ENCODE measurements around the gene WDFY4.

WDFY4 gene

GRCh38 chr10:49008505-49009198 lies 324.0 kb downstream of the WDFY4 start:
- H3K4me3 Mint-ChIP-seq = no peak overlapping the region
- H3K27ac Mint-ChIP-seq = peak overlapping the region; percentile 5
- H3K4me1 Mint-ChIP-seq (ENCODE audit: low read depth) = peaks cover 40% of the 10 kb centered on the region
- intact Hi-C loops (cut with micrococcal nuclease) = no loop called here
- peaks cover 3% of the 10 kb centered on the region for H3K27me3 Mint-ChIP-seq
- H3K9me3 Mint-ChIP-seq = no peaks in the 10 kb centered on the region
- H3K36me3 Mint-ChIP-seq (ENCODE audit: low read depth) = no peaks in the 10 kb centered on the region

DNA sequence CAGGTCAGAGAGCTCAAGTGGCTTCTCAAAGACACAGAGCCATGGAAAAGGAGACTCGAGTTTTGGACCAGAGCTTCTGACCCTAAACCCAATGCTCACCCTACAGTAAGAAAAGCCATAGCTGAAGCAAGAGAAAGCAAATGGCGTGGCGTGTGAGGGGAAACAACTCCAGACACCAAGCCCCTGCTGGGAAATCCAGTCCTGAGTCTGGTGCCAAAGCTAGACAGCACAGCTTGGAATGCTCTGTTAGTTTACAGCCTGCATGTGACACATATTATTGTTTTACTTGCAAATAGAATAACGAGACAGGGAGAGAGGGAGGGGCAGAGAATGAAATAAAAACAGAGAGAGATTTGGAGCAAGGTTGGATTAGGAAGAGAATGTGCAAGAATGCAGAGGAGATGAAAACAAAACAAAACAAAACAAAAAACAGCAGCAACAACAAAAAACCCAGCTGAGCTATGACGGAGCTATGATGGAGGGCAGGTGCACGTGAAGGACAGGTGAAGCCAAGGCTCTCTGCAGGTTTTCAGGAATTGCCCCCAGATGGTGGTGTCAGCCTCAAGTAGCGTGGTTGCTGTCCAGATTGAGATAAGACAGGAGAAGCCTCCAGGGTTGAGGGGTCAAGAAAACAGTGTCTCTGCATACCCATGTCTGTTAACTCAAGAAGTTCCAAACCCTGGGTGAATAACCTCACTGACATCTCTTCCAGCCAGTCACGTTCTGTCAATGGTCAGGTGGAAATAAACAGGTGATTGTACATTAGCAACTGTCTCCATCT lies 324.7 kb downstream of the WDFY4 start:
- Mint-ChIP-seq H3K4me1 (ENCODE audit: low read depth) (peaks cover 44% of the 10 kb centered on the region), H3K27me3 (peaks cover 3% of the 10 kb centered on the region), H3K27ac (no peak overlapping the region), H3K36me3 (ENCODE audit: low read depth) (no peaks in the 10 kb centered on the region), H3K9me3 (no peaks in the 10 kb centered on the region), H3K4me3 (no peak overlapping the region)
- intact Hi-C loops (cut with micrococcal nuclease) = no loop called here

- Mint-ChIP-seq H3K9me3 (no peaks in the 10 kb centered on the region), H3K4me3 (no peak overlapping the region), H3K27ac (peak overlapping the region; percentile 58), H3K4me1 (ENCODE audit: low read depth) (peaks cover 44% of the 10 kb centered on the region), H3K27me3 (peaks cover 3% of the 10 kb centered on the region), H3K36me3 (ENCODE audit: low read depth) (no peaks in the 10 kb centered on the region)
- intact Hi-C loops (cut with micrococcal nuclease) = no loop called here
Observed at GRCh38 chr10:49010295-49010694, 325.6 kb downstream of the WDFY4 start.

DNA sequence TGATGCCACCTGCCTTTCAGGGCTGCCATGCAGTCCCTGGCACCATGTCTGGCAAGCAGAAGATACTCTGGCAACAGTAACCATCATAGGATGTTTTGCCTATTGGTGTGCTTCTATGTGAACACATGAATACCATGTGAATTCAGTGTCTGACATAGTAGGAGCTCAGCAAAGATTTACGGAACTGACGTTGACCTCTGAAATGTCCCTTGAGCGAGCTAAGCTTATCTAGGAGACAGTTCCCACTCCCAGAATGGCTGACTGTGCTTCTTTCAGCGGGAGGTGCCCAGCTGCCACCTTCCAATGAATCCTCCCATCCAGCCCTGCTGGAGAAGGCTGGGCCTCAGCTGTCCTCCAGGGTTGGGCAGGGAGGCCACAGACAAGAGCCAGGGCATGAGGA lies 326.2 kb downstream of the WDFY4 start:
- H3K27ac Mint-ChIP-seq = peak overlapping the region; percentile 58
- H3K36me3 Mint-ChIP-seq (ENCODE audit: low read depth) = no peaks in the 10 kb centered on the region
- H3K4me1 Mint-ChIP-seq (ENCODE audit: low read depth) = peaks cover 44% of the 10 kb centered on the region
- peaks cover 3% of the 10 kb centered on the region for H3K27me3 Mint-ChIP-seq
- intact Hi-C loops (cut with micrococcal nuclease) = no loop called here
- no peaks in the 10 kb centered on the region for H3K9me3 Mint-ChIP-seq
- no peak overlapping the region for H3K4me3 Mint-ChIP-seq

DNA sequence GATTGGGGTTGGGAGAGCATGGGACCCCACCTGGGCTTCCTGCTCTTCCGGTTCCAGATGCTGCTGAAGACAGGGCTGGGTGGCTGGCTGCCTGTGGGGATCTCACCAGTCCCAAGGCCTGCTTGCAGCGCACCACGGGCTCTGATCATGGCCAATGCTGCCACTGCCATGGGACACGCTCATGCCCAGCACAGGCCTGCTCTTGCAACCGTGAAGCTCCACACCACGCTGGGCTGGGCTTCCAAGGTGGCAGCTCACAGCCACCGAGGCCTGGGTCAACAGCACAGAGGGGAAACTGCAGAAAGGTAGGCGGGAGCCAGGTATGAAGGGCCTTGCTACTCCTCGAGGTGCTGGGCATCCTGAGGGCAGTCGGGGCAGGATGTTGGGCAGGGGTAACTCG lies 327.1 kb downstream of the WDFY4 start:
- peaks cover 44% of the 10 kb centered on the region for H3K4me1 Mint-ChIP-seq (ENCODE audit: low read depth)

DNA sequence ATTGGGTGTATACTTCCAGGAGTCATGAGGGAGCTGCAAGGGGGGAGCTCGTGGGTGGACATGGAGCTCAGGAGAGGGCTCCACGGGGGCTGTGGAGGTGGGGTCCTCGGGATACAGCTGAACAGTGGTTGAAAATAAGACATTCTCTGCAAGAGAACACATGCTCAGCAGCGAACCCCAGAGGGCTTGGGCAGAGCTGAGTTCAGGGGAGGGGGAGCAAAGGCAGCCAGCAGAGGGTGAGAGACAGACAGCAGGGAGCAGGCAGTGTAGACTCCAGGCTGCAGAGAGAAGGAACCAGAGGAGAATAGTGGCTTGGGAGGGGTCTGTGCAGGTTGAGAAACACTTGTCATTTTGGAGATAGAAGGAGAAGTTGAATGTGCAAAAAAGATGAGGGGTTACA lies 327.9 kb downstream of the WDFY4 start:
- Mint-ChIP-seq H3K4me1 (ENCODE audit: low read depth) (peaks cover 44% of the 10 kb centered on the region), H3K27me3 (peaks cover 3% of the 10 kb centered on the region), H3K9me3 (no peaks in the 10 kb centered on the region), H3K27ac (peak overlapping the region; percentile 36), H3K4me3 (no peak overlapping the region), H3K36me3 (ENCODE audit: low read depth) (no peaks in the 10 kb centered on the region)
- intact Hi-C loops (cut with micrococcal nuclease) = no loop called here

More for the DNA sequence above, 327.1 kb downstream of the WDFY4 start:
- Mint-ChIP-seq H3K9me3 (no peaks in the 10 kb centered on the region), H3K27me3 (peaks cover 2% of the 10 kb centered on the region), H3K27ac (no peak overlapping the region), H3K36me3 (ENCODE audit: low read depth) (no peaks in the 10 kb centered on the region), H3K4me3 (no peak overlapping the region)
- intact Hi-C loops (cut with micrococcal nuclease) = no loop called here

DNA sequence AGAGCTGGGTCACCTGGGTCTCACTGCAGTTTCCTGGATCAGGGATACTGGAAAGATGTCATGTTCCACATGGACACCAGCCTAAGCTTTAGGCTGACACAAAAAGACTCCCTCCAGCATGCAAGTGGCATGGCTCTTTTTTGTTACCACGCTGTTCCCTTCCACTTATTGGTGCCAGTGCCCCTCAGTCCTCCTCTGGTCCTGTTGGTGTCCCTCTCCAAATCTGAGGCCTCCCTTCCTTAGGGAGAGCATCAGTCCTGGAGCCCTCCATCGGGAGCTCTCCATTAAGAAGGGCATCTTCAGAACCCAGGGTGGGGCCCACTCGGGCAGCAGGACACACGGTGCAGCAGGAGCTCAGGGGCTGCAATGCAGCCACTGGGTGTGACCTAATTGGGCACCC lies 331.0 kb downstream of the WDFY4 start:
- H3K4me1 Mint-ChIP-seq (ENCODE audit: low read depth) = peaks cover 30% of the 10 kb centered on the region
- H3K27ac Mint-ChIP-seq = no peak overlapping the region
- peaks cover 12% of the 10 kb centered on the region for H3K27me3 Mint-ChIP-seq
- no peak overlapping the region for H3K4me3 Mint-ChIP-seq
- H3K9me3 Mint-ChIP-seq = peaks cover 7% of the 10 kb centered on the region
- intact Hi-C loops (cut with micrococcal nuclease) = no loop called here
- H3K36me3 Mint-ChIP-seq (ENCODE audit: low read depth) = no peaks in the 10 kb centered on the region

DNA sequence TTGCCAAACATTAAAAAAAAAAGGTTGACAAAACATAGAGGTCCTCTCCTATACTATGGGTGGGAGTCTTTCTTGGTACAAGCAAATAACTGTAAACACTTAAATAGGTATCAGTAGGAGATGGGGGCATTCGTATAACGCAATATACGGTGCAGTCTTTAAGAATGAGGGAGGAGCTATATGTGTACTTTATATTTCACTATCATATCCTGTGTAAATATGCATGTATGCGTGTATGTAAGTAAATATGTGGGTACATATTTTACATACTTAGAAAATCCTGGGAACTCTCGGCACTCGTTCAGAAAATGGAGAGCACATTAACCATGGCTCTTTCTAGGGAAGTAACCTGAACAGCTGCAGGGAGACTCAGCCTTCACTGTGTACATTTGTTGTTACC lies 337.0 kb downstream of the WDFY4 start:
- H3K4me1 Mint-ChIP-seq (ENCODE audit: low read depth) = peaks cover 5% of the 10 kb centered on the region
- H3K27ac Mint-ChIP-seq = no peak overlapping the region
- H3K27me3 Mint-ChIP-seq = peaks cover 14% of the 10 kb centered on the region
- no peak overlapping the region for H3K4me3 Mint-ChIP-seq
- H3K9me3 Mint-ChIP-seq = peaks cover 8% of the 10 kb centered on the region
- H3K36me3 Mint-ChIP-seq (ENCODE audit: low read depth) = no peaks in the 10 kb centered on the region
- intact Hi-C loops (cut with micrococcal nuclease) = no loop called here

- peaks cover 8% of the 10 kb centered on the region for H3K9me3 Mint-ChIP-seq
- intact Hi-C loops (cut with micrococcal nuclease) = no loop called here
- H3K4me3 Mint-ChIP-seq = no peak overlapping the region
- peaks cover 11% of the 10 kb centered on the region for H3K27me3 Mint-ChIP-seq
- H3K4me1 Mint-ChIP-seq (ENCODE audit: low read depth) = peaks cover 5% of the 10 kb centered on the region
- no peaks in the 10 kb centered on the region for H3K36me3 Mint-ChIP-seq (ENCODE audit: low read depth)
- no peak overlapping the region for H3K27ac Mint-ChIP-seq
Observed at GRCh38 chr10:49023071-49023470, 338.4 kb downstream of the WDFY4 start.

DNA sequence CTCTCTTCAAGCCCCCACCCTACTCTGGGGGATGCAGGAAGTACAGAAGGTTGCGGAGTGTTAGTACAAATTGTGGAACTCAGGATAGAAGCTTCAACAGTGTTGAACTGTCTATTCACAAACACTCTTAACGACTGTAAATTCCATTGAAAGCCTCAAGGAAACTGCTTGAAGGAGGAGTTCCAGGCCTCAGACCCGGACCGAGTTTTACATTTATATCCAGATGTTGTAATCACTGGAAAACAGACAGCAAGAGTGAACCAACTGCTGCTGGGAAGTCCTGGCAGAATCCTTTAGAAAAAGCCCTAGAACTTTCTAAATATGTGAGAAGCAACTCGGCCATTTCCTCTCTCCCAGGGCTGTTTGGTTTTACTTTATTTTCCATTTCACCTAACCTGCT lies 339.1 kb downstream of the WDFY4 start:
- Mint-ChIP-seq H3K4me1 (ENCODE audit: low read depth) (peaks cover 5% of the 10 kb centered on the region), H3K27ac (no peak overlapping the region), H3K4me3 (no peak overlapping the region), H3K27me3 (peaks cover 11% of the 10 kb centered on the region), H3K9me3 (peaks cover 8% of the 10 kb centered on the region), H3K36me3 (ENCODE audit: low read depth) (no peaks in the 10 kb centered on the region)
- intact Hi-C loops (cut with micrococcal nuclease) = no loop called here

- H3K4me1 Mint-ChIP-seq (ENCODE audit: low read depth) = peaks cover 5% of the 10 kb centered on the region
- H3K36me3 Mint-ChIP-seq (ENCODE audit: low read depth) = no peaks in the 10 kb centered on the region
- intact Hi-C loops (cut with micrococcal nuclease) = no loop called here
- no peak overlapping the region for H3K4me3 Mint-ChIP-seq
- H3K27ac Mint-ChIP-seq = no peak overlapping the region
- H3K27me3 Mint-ChIP-seq = peaks cover 6% of the 10 kb centered on the region
- H3K9me3 Mint-ChIP-seq = peaks cover 8% of the 10 kb centered on the region
Observed at GRCh38 chr10:49024484-49024883, 339.8 kb downstream of the WDFY4 start.

GRCh38 chr10:49025347-49025983 lies 340.8 kb downstream of the WDFY4 start:
- Mint-ChIP-seq H3K36me3 (ENCODE audit: low read depth) (no peaks in the 10 kb centered on the region), H3K27ac (no peak overlapping the region), H3K27me3 (peaks cover 4% of the 10 kb centered on the region), H3K4me3 (no peak overlapping the region), H3K4me1 (ENCODE audit: low read depth) (peaks cover 5% of the 10 kb centered on the region), H3K9me3 (peaks cover 4% of the 10 kb centered on the region)
- intact Hi-C loops (cut with micrococcal nuclease) = no loop called here

DNA sequence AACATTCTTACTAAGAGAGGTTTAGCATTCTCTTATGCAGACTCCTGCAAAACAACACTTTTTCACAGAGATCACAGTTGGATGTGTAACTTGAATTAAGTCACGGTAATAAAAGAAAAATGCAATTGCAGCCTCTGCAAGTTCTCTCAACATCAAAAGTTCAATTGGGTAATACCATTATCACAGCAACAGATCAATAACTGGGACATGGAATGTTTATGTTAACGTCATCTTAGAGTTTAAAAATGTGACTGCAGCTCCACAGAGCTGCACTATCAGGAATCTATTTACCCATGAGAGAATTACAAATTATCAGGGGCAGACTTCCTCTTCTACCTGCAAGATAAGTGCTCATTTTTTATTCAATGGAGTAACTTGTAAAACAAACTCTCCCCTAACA lies 344.0 kb downstream of the WDFY4 start:
- Mint-ChIP-seq H3K27ac (no peak overlapping the region), H3K9me3 (no peaks in the 10 kb centered on the region), H3K4me3 (no peak overlapping the region), H3K36me3 (ENCODE audit: low read depth) (no peaks in the 10 kb centered on the region), H3K4me1 (ENCODE audit: low read depth) (peaks cover 3% of the 10 kb centered on the region), H3K27me3 (peaks cover 4% of the 10 kb centered on the region)
- intact Hi-C loops (cut with micrococcal nuclease) = no loop called here

DNA sequence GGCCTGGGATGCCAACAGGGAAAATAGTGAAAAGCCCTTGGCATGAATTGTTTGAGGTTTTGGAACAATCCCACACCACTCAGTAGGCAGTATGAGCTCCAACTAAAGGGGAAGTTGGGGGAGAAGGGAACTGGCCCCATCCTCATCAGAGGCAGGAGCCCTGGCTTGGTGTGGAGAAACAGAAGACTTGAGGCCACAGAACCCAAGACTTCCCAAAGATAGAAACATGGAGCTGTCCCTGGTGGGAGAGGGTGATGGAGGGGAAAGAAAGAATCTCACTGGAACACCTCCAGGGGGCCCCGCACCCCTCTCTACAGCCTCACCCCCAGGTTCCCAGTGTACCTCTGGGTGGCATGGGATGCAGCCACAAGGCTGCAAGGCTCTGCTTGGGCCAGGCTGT lies 345.0 kb downstream of the WDFY4 start:
- no peaks in the 10 kb centered on the region for H3K9me3 Mint-ChIP-seq
- no peaks in the 10 kb centered on the region for H3K36me3 Mint-ChIP-seq (ENCODE audit: low read depth)
- no peak overlapping the region for H3K27ac Mint-ChIP-seq
- intact Hi-C loops (cut with micrococcal nuclease) = no loop called here
- H3K27me3 Mint-ChIP-seq = peaks cover 4% of the 10 kb centered on the region
- no peaks in the 10 kb centered on the region for H3K4me1 Mint-ChIP-seq (ENCODE audit: low read depth)
- no peak overlapping the region for H3K4me3 Mint-ChIP-seq
